ENCODE results near the gene SEL1L3.

The SEL1L3 gene

DNA sequence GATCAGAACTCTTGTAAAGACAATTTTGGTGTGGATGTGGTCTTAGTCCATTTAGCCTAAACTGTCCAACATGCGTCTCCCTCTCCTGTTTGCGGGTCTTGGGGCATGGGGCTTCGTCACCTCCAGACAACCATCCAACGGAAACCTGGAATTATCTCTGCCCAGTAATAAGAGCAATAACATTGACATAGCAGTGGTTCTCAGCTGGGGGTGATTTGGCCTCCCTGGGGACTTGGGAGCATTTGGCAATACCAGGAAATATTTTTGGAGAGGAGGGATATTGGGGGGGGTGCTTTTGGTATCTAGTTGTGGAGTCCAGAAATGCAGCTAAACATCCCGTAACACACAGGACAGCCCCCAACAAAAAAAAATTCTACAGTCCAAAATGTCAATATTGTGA lies 47.2 kb downstream of the SEL1L3 start:
- Histone ChIP-seq H2AFZ (ENCODE audit: low read depth, low read length) (no peak overlapping the region), H3K9me3 (ENCODE audit: insufficient read depth, low read length, severe bottlenecking) (no peaks in the 10 kb centered on the region), H3K79me2 (ENCODE audit: insufficient read depth, low read length) (no peaks in the 10 kb centered on the region), H3K27ac (ENCODE audit: low read length) (no peak overlapping the region), H3K9ac (ENCODE audit: low read depth, low read length) (no peak overlapping the region), H4K20me1 (ENCODE audit: insufficient read depth, low read length) (no peaks in the 10 kb centered on the region), H3K4me3 (ENCODE audit: low read depth in 1 of 2, low read length in 2 of 2) (no peak overlapping the region), H3K4me2 (ENCODE audit: insufficient read depth, low read length) (no peak overlapping the region), H3K27me3 (ENCODE audit: insufficient read depth, low read length, poor library complexity) (no peaks in the 10 kb centered on the region), H3K4me1 (ENCODE audit: insufficient read depth, low read length) (no peaks in the 10 kb centered on the region), H3K36me3 (ENCODE audit: insufficient read depth, low read length) (no peaks in the 10 kb centered on the region)
- TF ChIP-seq CTCF (IDR thresholded peaks at IDR 0.05; ENCODE audit: borderline replicate concordance, extremely low read depth, low read length, poor library complexity, severe bottlenecking) (no peak), EZH2 (IDR thresholded peaks at IDR 0.05; ENCODE audit: borderline replicate concordance, low read depth, low read length, severe bottlenecking) (no peak)
- DNase-seq: no peak
- ATAC-seq (ENCODE audit: insufficient read depth, low read depth): no peak

DNA sequence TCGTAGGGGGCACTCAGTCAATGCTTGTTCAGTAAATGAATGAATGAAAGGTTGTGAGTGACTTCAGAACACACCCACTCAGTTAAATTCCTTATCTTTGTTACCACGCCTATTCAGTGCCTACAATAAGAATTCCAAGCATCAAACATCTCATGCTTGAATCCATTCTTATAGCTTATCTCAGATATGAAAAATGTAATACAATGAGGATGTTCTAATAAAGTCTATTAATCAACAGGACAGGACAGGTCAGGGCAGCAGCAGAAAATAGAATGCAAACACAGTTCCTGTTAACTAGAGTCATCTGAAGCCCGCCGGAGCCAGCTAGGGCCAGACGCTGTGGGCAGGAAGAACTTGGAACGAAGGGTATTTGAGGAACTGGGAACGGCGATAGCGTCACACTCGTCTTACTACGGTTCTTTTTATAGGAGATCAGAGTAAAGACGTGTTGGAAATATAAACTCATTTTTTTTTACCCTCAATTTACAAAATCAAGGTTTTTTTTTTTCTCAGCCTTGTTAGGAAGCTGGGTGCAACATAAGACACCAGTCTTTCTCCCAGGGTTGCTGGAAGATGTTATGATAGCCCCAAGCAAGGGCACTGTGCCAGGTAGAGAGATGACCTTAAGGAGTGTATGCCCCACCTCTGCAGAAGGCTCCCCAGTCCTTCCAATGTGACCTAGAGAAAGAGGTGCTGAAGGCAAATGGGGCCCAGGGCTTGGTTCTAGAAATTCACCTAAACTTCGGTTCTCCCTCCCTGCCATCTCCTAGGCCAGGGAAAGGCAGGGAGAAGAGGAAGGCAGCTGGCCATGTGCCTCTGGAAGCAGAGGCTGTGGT lies 48.3 kb downstream of the SEL1L3 start:
- no peaks in the 10 kb centered on the region for H4K20me1 ChIP-seq (ENCODE audit: insufficient read depth, low read length)
- no peaks in the 10 kb centered on the region for H3K4me1 ChIP-seq (ENCODE audit: insufficient read depth, low read length)
- no peaks in the 10 kb centered on the region for H3K36me3 ChIP-seq (ENCODE audit: insufficient read depth, low read length)
- H3K79me2 ChIP-seq (ENCODE audit: insufficient read depth, low read length): no peaks in the 10 kb centered on the region
- no peak overlapping the region for H3K4me2 ChIP-seq (ENCODE audit: insufficient read depth, low read length)
- ATAC-seq (ENCODE audit: insufficient read depth, low read depth) (no peak), DNase-seq (no peak)
- no peaks in the 10 kb centered on the region for H3K27me3 ChIP-seq (ENCODE audit: insufficient read depth, low read length, poor library complexity)
- H3K27ac ChIP-seq (ENCODE audit: low read length): no peak overlapping the region
- H3K9me3 ChIP-seq (ENCODE audit: insufficient read depth, low read length, severe bottlenecking): no peaks in the 10 kb centered on the region
- no peak for TF ChIP-seq EZH2 (IDR thresholded peaks at IDR 0.05; ENCODE audit: borderline replicate concordance, low read depth, low read length, severe bottlenecking)
- no peak for TF ChIP-seq CTCF (IDR thresholded peaks at IDR 0.05; ENCODE audit: borderline replicate concordance, extremely low read depth, low read length, poor library complexity, severe bottlenecking)
- no peak overlapping the region for H2AFZ ChIP-seq (ENCODE audit: low read depth, low read length)
- H3K9ac ChIP-seq (ENCODE audit: low read depth, low read length): no peak overlapping the region
- H3K4me3 ChIP-seq (ENCODE audit: low read depth in 1 of 2, low read length in 2 of 2): no peak overlapping the region

GRCh38 chr4:25813448-25814106 lies 49.2 kb downstream of the SEL1L3 start:
- Histone ChIP-seq H3K79me2 (ENCODE audit: insufficient read depth, low read length) (no peaks in the 10 kb centered on the region), H3K4me2 (ENCODE audit: insufficient read depth, low read length) (no peak overlapping the region), H3K4me3 (ENCODE audit: low read depth in 1 of 2, low read length in 2 of 2) (no peak overlapping the region), H3K9ac (ENCODE audit: low read depth, low read length) (no peak overlapping the region), H3K4me1 (ENCODE audit: insufficient read depth, low read length) (no peaks in the 10 kb centered on the region), H3K36me3 (ENCODE audit: insufficient read depth, low read length) (no peaks in the 10 kb centered on the region), H3K27ac (ENCODE audit: low read length) (no peak overlapping the region), H2AFZ (ENCODE audit: low read depth, low read length) (no peak overlapping the region), H3K27me3 (ENCODE audit: insufficient read depth, low read length, poor library complexity) (no peaks in the 10 kb centered on the region), H4K20me1 (ENCODE audit: insufficient read depth, low read length) (no peaks in the 10 kb centered on the region), H3K9me3 (ENCODE audit: insufficient read depth, low read length, severe bottlenecking) (no peaks in the 10 kb centered on the region)
- DNase-seq: no peak
- no peak for TF ChIP-seq EZH2 (IDR thresholded peaks at IDR 0.05; ENCODE audit: borderline replicate concordance, low read depth, low read length, severe bottlenecking)
- ATAC-seq (ENCODE audit: insufficient read depth, low read depth): no peak

DNA sequence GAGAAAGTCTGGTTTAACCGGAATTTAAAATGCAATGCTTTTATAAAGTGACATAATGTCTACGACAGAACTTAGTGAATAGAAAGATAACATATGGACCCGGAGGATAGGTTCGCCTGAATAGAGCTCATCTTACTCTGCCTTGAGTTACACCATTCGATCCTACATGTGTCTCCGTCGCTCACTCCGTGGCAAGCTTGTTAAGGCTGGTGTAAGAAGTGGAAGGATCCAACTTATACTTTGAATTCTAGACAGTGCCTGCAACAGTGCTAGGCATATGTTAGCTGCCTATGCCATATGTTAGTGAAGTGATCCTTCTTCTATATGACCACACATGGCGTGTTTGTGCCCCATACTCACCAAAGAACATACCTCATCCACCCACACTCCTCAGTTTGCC lies 50.9 kb downstream of the SEL1L3 start:
- Histone ChIP-seq H3K4me2 (ENCODE audit: insufficient read depth, low read length) (no peak overlapping the region), H3K4me1 (ENCODE audit: insufficient read depth, low read length) (no peaks in the 10 kb centered on the region), H3K9ac (ENCODE audit: low read depth, low read length) (no peak overlapping the region)

More for the DNA sequence above, 50.9 kb downstream of the SEL1L3 start:
- H3K36me3 ChIP-seq (ENCODE audit: insufficient read depth, low read length): no peaks in the 10 kb centered on the region
- TF ChIP-seq EZH2 (IDR thresholded peaks at IDR 0.05; ENCODE audit: borderline replicate concordance, low read depth, low read length, severe bottlenecking): no peak
- no peaks in the 10 kb centered on the region for H3K79me2 ChIP-seq (ENCODE audit: insufficient read depth, low read length)
- no peak overlapping the region for H2AFZ ChIP-seq (ENCODE audit: low read depth, low read length)
- ATAC-seq (ENCODE audit: insufficient read depth, low read depth): no peak
- no peak overlapping the region for H3K27ac ChIP-seq (ENCODE audit: low read length)
- no peak overlapping the region for H3K4me3 ChIP-seq (ENCODE audit: low read depth in 1 of 2, low read length in 2 of 2)
- no peaks in the 10 kb centered on the region for H3K9me3 ChIP-seq (ENCODE audit: insufficient read depth, low read length, severe bottlenecking)
- no peaks in the 10 kb centered on the region for H4K20me1 ChIP-seq (ENCODE audit: insufficient read depth, low read length)
- no peaks in the 10 kb centered on the region for H3K27me3 ChIP-seq (ENCODE audit: insufficient read depth, low read length, poor library complexity)
- DNase-seq: no peak
